CD4-positive, alpha-beta T cell treated with Interleukin-2 at 100 ng/mL for 4 hours (primary cell): ENCODE data around the gene ADGRL2.

Experiments used
- DNase-seq: peaks from one replicate; pipeline ENCODE4 v3.0.0-alpha.2; 2020; ENCODE audit warnings: low spot score

ADGRL2 gene

GRCh38 chr1:81806432-81806770 lies 5.7 kb downstream of the ADGRL2 start:
- DNase-seq, result no peak

- no peak for DNase-seq
Observed at GRCh38 chr1:81808760-81809159, 8.0 kb downstream of the ADGRL2 start.

- no peak for DNase-seq
Observed at GRCh38 chr1:81809808-81810207, 9.1 kb downstream of the ADGRL2 start.

- no peak for DNase-seq
Observed at GRCh38 chr1:81811757-81812371, 11.1 kb downstream of the ADGRL2 start.

- DNase-seq, result no peak
Observed at GRCh38 chr1:81812712-81813111, 12.0 kb downstream of the ADGRL2 start.

- no peak for DNase-seq
Observed at GRCh38 chr1:81813691-81814090, 13.0 kb downstream of the ADGRL2 start.

GRCh38 chr1:81819613-81820012 lies 18.9 kb downstream of the ADGRL2 start:
- no peak for DNase-seq

GRCh38 chr1:81820765-81821164 lies 20.0 kb downstream of the ADGRL2 start:
- no peak for DNase-seq

- DNase-seq, result no peak
Observed at GRCh38 chr1:81823082-81823481, 22.3 kb downstream of the ADGRL2 start.

- no peak for DNase-seq
Observed at GRCh38 chr1:81824759-81825158, 24.0 kb downstream of the ADGRL2 start.

- no peak for DNase-seq
Observed at GRCh38 chr1:81827942-81828341, 27.2 kb downstream of the ADGRL2 start.

GRCh38 chr1:81832573-81832972 lies 31.8 kb downstream of the ADGRL2 start:
- no peak for DNase-seq

- no peak for DNase-seq
Observed at GRCh38 chr1:81833722-81834121, 33.0 kb downstream of the ADGRL2 start.

GRCh38 chr1:81834268-81834667 lies 33.5 kb downstream of the ADGRL2 start:
- no peak for DNase-seq

GRCh38 chr1:81834921-81835698 lies 34.4 kb downstream of the ADGRL2 start:
- no peak for DNase-seq

GRCh38 chr1:81836007-81836626 lies 35.4 kb downstream of the ADGRL2 start:
- no peak for DNase-seq

GRCh38 chr1:81838600-81839218 lies 38.0 kb downstream of the ADGRL2 start:
- DNase-seq, result no peak

- no peak for DNase-seq
Observed at GRCh38 chr1:81840805-81841204, 40.1 kb downstream of the ADGRL2 start.

- no peak for DNase-seq
Observed at GRCh38 chr1:81841795-81842194, 41.1 kb downstream of the ADGRL2 start.

- no peak for DNase-seq
Observed at GRCh38 chr1:81844477-81844876, 43.7 kb downstream of the ADGRL2 start.

- DNase-seq, result no peak
Observed at GRCh38 chr1:81846630-81847029, 45.9 kb downstream of the ADGRL2 start.

GRCh38 chr1:81847063-81847462 lies 46.3 kb downstream of the ADGRL2 start:
- DNase-seq, result no peak
